ENCODE results near the gene TWIST2.

TWIST2 gene

GRCh38 chr2:238847841-238848690, at the start of gene TWIST2:
TSS of gene TWIST2 (plus strand) at chr2:238848085. CDS start at chr2:238848216, 131 bp downstream.
- TF ChIP-seq CTCF (IDR thresholded peaks at IDR 0.05; ENCODE audit: low read depth, low read length), result peak; percentile 31
- DNase-seq (ENCODE audit: low read depth, low spot score), result peak; percentile 91
- in situ Hi-C loops (cut with HindIII; ENCODE audit: low sequenced_read_pairs), result no loop called here
- H3K4me3 ChIP-seq (ENCODE audit: low read depth, low read length), result peak within 1 kb of the TSS; percentile 75

DNA sequence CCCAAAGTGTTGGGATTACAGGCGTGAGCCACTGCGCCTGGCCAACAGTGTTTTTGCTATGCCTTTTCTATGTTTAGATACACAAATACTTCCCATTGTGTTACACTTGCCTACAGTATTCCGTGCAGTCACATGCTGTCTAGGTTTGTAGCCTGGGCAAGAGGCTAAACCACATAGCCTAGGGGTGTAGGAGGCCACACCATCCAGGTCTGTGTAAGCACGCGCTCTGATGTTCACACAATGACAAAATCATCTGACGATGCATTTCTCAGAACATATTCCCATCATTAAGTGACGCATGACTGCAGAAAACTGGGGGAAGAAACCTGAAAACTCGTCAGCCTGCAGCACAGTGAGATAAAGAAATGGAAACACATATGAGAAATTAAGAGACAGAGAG, 46.1 kb upstream of the TWIST2 start:
- TF ChIP-seq CTCF (IDR thresholded peaks at IDR 0.05; ENCODE audit: low read depth, low read length), result no peak
- H3K4me3 ChIP-seq (ENCODE audit: low read depth, low read length), result no peak overlapping the region
- no peak for DNase-seq (ENCODE audit: low read depth, low spot score)
- in situ Hi-C loops (cut with HindIII; ENCODE audit: low sequenced_read_pairs), result no loop called here

DNA sequence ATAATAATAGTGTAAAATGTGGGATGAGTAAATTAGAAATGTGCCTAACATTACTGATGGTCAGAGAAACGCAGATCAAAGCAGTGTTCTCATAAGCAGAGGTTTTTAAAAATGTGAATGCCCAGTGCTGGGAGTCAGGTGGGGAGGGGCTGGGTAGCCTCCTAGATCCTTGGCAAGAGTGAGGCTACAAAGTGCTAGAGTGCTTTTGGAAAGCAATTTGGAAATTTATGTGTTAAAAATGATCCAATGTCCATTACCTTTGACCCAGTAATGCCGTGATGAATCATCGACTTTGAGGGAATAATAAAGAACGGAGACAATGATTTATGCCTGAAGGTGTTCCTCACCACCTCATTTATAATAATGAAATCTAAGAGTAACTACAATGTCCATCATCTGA, 44.9 kb upstream of the TWIST2 start:
- in situ Hi-C loops (cut with HindIII; ENCODE audit: low sequenced_read_pairs), result no loop called here
- TF ChIP-seq CTCF (IDR thresholded peaks at IDR 0.05; ENCODE audit: low read depth, low read length), result no peak
- H3K4me3 ChIP-seq (ENCODE audit: low read depth, low read length), result no peak overlapping the region
- DNase-seq (ENCODE audit: low read depth, low spot score), result no peak

- H3K4me3 ChIP-seq (ENCODE audit: low read depth, low read length), result no peak overlapping the region
- no peak for TF ChIP-seq CTCF (IDR thresholded peaks at IDR 0.05; ENCODE audit: low read depth, low read length)
- DNase-seq (ENCODE audit: low read depth, low spot score), result no peak
- in situ Hi-C loops (cut with HindIII; ENCODE audit: low sequenced_read_pairs), result no loop called here
These were observed 43.7 kb upstream of the TWIST2 start for GRCh38 chr2:238803996-238804870.

GRCh38 chr2:238808761-238809160, 39.1 kb upstream of the TWIST2 start:
- no peak for TF ChIP-seq CTCF (IDR thresholded peaks at IDR 0.05; ENCODE audit: low read depth, low read length)
- in situ Hi-C loops (cut with HindIII; ENCODE audit: low sequenced_read_pairs), result no loop called here
- DNase-seq (ENCODE audit: low read depth, low spot score), result no peak
- H3K4me3 ChIP-seq (ENCODE audit: low read depth, low read length), result no peak overlapping the region

DNA sequence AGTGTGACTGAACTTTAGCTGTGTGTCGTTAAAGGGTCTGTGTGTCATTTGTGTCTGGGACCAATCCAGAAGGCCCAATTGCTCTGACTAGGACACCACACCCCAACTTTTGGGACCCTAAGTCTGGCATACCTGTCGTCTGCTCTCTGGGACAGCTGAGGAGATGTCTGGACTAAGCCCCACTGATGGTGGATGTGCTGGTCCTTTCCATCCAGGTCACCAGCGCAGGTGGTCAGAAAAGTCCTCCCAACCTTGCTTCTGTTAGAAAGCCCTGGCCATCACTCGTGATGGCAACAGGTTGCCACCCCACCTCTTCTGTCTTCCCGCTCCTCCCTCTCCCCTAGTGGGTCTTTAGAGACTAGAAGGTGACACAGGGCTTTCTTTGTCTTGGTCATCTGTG, 37.6 kb upstream of the TWIST2 start:
- H3K4me3 ChIP-seq (ENCODE audit: low read depth, low read length), result no peak overlapping the region
- in situ Hi-C loops (cut with HindIII; ENCODE audit: low sequenced_read_pairs), result no loop called here
- TF ChIP-seq CTCF (IDR thresholded peaks at IDR 0.05; ENCODE audit: low read depth, low read length), result no peak
- no peak for DNase-seq (ENCODE audit: low read depth, low spot score)

All from astrocyte of the spinal cord (primary cell).